ELF-1 (cell line): ENCODE measurements around the gene SNX13.

Experiments used
- DNase-seq: peaks from one replicate; pipeline ENCODE4 v3.0.0-alpha.2; 2016; ENCODE audit warnings: low read depth, low spot score

SNX13 gene

GRCh38 chr7:17781491-17782215 is 158.6 kb downstream of the SNX13 start:
- no peak for DNase-seq

- no peak for DNase-seq
These were observed 160.9 kb downstream of the SNX13 start for GRCh38 chr7:17779381-17779780.

DNA sequence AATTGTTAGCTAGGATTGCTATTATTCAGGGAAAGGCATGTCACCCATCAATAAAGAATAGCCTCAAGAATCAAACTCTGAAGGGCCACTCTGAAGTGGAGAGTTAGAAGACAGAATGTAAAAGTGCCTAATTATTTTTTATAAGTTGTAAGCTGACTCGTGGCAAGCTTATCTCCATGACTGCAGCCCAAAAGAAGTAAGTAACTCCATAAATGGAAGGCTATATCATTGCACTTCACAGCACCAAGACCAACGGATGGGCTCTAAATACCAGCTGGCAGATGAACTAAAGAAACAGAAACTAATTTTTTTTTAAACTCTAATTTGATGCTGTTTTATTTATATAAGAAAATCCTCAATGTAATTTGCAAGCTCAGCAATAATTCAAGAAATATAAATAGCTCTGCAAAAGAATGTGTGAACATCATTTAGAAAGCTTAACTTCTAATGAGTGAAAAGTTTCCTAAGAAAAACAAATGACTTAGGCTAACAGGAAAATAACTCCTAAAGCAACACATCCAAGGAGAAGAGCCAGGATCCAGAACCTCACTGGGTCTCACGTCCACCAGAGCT is 165.5 kb downstream of the SNX13 start:
- no peak for DNase-seq

- no peak for DNase-seq
These were observed 166.0 kb downstream of the SNX13 start for GRCh38 chr7:17774248-17774647.

GRCh38 chr7:17773289-17773626 is 167.0 kb downstream of the SNX13 start:
- DNase-seq = no peak

GRCh38 chr7:17772581-17773288 is 167.6 kb downstream of the SNX13 start:
- peak; percentile 4 for DNase-seq

GRCh38 chr7:17771901-17772408 is 168.3 kb downstream of the SNX13 start:
- no peak for DNase-seq

DNA sequence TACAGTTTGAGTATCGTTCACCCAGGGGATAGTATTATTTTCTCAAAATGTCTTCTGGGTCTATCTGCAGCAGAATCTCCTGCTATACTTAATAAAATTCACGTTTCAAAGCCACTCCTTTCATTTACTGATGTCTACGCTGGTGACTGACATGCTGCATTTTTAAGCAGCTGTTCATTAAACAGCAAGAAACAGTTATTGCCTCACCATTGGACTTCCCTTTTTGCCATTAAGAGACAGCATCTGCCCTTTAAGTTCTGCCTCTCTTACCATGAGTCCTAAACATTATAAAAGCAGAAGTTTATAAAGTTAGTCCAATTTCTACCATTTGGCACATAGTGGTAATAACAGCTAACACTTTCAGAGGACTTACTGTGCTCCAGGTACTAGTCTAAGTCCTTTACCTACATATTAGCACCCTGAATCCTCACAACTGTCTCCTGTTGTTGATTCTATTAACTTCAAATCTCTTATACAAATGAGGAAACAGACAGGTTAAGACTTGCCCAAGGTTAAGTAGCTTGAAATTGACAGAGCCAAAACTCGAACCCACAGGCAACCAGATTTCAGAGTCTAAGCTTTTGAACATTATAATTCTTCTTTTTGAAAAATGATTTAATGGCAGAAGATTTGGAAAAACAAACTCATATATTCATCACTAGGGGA is 169.5 kb downstream of the SNX13 start:
- DNase-seq = no peak

DNA sequence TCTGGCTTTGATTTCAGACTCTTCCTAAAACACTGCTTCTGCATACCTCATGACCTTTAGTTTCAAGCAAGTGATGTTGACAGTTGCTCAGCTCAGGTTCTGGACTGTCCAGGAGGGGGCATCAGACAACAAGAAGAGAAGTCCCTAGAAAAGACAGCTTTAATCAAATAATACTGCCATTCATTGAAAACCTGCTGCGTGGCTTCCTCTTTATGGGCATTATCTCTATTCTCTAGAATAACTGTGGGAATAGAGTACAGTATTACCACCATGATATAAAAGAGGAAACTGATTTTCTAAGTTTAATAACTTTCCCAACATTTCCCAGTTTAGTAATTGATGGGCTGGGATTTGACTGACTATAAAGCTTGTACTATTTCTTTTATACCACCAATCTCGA is 170.4 kb downstream of the SNX13 start:
- peak; percentile 71 for DNase-seq

- DNase-seq = no peak
These were observed 182.3 kb downstream of the SNX13 start for GRCh38 chr7:17758008-17758407.

DNA sequence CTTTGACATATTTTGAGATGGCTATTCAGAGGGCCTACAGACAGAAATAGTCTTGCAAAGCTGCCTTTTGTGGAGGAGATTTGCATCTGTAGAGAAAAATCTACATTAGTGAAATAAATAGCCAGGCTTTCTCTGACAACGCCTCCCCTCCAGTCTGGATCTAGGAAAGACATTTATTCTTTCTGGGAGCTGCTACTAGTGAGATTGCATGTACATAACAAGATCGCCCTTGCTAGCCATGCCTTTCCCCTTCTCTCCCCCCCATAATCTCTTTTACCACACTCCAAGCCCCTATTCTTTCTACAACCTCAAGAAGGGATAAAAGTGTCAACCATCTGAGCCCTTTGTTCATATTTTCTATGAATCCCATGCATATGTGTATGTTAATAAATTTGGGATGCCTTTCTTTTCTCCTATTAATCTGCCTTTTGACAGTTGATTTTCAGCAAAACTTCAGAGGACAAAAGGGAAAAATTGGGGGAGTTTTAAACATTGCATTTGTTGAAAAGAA is 194.2 kb downstream of the SNX13 start:
- DNase-seq = no peak

- DNase-seq = no peak
These were observed 194.7 kb downstream of the SNX13 start for GRCh38 chr7:17745610-17746009.

- no peak for DNase-seq
These were observed 197.0 kb downstream of the SNX13 start for GRCh38 chr7:17743316-17743715.

DNA sequence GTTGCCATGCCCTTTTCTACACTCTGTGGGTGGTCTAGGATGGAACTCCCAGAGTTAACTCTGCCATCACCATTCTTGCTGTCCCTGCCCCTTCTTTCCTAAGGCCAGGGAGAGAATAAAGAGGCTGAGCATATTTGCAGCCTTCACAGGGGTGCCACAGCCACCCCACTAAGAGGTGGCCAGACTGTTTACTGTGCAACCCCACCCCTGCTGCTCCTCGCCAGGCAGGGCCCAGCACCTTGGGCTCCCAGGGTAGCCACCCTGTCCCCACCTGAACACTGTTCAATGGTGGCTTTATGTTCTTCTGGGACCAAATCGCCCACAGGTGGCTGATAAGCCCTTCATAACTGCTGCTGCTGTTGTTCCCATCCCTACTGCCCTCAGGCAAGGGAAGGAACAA is 198.9 kb downstream of the SNX13 start:
- DNase-seq = no peak
